Activated CD4-positive, alpha-beta T cell treated with anti-CD3 and anti-CD28 coated beads, Interleukin-2, amount 50 U/mL, for 24 hours (primary cell): ENCODE data around the gene TMEM255B.

ENCODE experiments used
- DNase-seq, 2 donors: peaks; one replicate each; pipeline ENCODE4 v3.0.0-alpha.2; 2020; ENCODE audit warnings: low read depth in 1 of 2, low spot score in 1 of 2

TMEM255B gene

DNA sequence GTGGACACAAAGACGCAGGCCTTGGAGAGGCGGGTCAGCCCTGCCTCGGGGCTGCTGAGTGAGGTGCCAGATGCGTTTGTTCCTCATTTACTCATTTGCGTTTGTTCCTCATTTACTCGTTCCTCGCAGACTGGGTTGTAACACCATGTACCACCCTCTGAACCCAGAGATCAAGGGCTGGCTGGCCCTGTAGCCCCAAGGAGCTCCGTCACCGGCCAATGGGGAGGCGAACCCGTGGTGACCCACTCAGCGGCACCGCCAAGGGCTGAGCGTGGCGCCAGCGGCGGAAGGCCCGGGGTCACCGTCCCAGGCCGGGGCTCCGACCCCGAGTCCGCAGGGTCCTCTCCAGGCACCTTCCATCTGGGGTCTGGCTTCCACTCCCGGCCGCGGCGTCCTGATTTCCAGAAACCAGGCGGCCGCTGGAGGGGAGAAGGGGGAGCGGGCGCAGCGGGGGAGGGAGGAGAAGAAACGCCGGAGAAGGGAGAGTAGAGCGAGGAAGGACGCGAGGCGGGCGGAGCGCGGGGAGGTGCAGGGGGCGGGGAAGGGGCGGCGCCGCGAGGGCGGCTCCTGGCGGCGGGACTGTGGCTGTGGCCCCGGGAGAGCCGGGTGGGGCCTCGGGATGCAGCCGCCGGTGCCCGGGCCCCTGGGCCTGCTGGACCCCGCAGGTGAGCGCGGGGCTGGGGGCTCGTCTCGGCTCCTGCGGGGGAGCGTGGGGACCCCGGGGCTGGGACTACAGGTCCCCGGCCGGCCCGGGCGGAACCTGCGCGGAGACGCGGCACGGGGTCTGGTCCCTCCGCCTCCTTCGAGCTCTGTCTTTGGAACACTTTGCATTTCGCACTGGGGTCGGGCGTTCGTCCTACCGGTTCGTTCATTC is at the start of gene TMEM255B:
Gene TMEM255B (plus strand): TSS at position 576 of the 874 bp plus-strand sequence. CDS start 44 bp downstream, at position 620.
- DNase-seq: peak; percentile 57 to 62

DNA sequence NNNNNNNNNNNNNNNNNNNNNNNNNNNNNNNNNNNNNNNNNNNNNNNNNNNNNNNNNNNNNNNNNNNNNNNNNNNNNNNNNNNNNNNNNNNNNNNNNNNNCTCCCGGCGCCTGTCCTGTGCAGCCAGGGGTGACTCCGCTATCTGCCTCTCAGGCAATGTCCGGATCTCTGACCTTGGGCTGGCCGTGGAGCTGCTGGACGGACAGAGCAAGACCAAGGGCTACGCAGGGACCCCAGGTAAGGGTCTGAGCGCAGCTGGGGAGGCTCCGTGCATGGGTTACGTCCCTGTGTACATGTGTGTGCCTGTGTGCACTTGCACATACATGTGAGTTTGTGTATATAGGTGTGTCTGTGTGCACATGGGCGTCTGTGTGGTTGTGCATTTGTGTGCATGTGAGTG is 36.1 kb upstream of the TMEM255B start:
- no peak for DNase-seq

GRCh38 chr13:113723410-113724015 is 35.5 kb upstream of the TMEM255B start:
- DNase-seq: no peak

DNA sequence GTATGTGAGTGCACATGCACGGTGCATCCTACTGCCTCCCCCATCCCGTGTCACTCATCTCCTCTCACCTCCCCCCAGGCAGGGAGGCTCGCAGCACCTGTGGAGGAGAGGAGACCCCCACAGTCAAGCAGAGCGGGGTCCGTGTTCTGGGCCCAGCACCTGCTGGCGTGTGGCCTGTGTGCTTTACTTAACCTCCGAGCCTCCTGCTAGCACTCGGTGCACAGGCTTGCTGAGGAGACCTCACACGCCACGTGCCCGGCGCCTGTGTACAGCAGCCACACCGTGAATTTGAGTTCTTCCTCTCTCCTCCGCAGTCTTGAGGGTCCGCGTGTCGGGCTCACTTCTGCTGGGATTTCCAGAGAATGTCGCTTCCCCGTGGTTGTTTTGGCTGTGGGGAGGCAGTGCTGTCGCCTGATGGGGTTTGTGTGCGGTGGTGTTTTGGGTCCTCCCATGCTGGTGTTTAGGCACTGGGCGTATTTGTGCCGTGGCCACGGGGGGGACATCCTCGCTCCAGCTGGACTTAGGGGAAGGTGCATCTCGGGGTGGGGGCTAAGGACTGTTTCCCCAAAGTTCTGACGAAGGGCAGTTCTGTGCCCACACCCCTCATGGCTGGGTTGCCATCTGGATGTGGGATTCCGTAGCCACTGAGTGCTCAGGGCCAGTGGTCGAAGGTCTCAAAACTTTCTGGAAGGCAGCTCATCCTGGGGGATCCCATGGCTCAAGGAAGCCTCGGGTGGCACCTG is 34.8 kb upstream of the TMEM255B start:
- DNase-seq: no peak

GRCh38 chr13:113724780-113725315 is 34.2 kb upstream of the TMEM255B start:
- DNase-seq: peak; percentile 84 to 85

DNA sequence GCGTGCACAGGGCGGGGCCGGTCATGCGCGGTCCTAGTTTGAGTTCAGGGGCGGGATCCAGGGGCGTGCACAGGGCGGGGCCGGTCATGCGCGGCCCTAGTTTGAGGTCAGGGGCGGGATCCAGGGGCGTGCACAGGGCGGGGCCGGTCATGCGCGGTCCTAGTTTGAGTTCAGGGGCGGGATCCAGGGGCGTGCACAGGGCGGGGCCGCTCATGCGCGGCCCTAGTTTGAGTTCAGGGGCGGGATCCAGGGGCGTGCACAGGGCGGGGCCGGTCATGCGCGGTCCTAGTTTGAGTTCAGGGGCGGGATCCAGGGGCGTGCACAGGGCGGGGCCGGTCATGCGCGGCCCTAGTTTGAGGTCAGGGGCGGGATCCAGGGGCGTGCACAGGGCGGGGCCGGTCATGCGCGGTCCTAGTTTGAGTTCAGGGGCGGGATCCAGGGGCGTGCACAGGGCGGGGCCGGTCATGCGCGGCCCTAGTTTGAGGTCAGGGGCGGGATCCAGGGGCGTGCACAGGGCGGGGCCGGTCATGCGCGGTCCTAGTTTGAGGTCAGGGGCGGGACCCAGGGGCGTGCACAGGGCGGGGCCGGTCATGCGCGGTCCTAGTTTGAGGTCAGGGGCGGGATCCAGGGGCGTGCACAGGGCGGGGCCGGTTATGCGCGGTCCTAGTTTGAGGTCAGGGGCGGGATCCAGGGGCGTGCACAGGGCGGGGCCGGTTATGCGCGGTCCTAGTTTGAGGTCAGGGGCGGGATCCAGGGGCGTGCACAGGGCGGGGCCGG is 33.5 kb upstream of the TMEM255B start:
- peak; percentile 42 to 51 for DNase-seq

DNA sequence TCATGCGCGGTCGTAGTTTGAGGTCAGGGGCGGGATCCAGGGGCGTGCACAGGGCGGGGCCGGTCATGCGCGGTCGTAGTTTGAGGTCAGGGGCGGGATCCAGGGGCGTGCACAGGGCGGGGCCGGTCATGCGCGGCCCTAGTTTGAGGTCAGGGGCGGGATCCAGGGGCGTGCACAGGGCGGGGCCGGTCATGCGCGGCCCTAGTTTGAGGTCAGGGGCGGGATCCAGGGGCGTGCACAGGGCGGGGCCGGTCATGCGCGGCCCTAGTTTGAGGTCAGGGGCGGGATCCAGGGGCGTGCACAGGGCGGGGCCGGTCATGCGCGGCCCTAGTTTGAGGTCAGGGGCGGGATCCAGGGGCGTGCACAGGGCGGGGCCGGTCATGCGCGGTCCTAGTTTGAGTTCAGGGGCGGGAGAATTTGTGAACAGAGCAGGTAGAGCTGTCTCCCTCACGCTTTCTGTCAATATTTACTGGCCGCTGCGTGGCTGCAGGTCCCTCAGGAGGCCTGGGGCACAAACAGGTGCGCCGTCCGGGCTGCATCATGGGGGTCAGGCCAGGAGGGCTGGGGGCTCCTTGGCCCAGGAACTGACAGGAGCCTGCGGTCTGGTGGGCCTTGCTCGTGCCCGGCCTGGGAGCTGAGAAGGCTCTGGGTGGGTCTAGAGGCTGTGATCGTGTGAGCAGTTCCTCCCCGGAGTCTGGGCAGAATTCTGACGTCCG is 32.8 kb upstream of the TMEM255B start:
- DNase-seq: peak in 1 of 2 donors; percentile 25

GRCh38 chr13:113726961-113727411 is 32.0 kb upstream of the TMEM255B start:
- DNase-seq: no peak

DNA sequence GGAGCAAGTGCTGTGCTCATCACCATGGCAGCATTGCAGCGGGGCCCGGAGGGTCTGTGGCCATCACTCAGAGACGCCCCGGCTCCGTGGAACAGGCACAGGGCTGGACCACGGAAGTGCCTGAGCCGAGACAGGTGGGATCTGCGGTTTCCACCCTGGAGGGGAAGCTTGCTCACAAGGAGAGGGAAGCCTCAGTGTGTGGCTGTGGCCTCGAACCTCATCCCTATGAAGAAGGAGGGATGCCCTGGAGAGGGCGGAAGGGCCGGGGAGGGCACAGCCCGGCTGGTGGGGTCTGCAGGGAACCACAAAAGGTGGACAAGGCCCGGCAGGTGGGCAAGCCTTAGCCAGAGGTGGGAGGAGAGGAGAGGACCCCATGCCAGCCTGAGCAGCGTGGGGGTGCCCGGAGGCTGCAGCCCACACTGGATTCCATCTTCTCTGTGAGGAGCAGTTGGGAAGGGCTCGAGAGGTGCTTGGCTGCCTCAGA is 30.4 kb upstream of the TMEM255B start:
- no peak for DNase-seq

- DNase-seq: no peak
Measured at GRCh38 chr13:113729187-113730019, 29.6 kb upstream of the TMEM255B start.

DNA sequence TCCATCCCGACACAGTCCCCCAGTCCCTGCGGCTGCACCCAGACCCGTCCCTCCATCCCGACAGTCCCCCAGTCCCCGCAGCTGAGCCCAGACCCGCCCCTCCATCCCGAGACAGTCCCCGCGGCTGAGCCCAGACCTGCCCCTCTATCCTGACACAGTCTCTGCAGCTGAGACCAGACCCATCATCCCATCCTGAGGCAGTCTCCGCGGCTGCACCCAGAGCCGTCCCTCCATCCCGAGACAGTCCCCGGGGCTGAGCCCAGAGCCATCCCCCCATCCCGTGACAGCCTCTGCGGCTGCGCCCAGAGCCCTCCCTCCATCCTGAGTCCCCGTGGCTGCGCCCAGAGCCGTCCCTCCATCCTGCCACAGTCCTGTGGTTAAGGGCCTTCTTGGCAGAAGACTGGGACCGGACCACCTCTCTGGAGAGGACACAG is 28.8 kb upstream of the TMEM255B start:
- DNase-seq: no peak

DNA sequence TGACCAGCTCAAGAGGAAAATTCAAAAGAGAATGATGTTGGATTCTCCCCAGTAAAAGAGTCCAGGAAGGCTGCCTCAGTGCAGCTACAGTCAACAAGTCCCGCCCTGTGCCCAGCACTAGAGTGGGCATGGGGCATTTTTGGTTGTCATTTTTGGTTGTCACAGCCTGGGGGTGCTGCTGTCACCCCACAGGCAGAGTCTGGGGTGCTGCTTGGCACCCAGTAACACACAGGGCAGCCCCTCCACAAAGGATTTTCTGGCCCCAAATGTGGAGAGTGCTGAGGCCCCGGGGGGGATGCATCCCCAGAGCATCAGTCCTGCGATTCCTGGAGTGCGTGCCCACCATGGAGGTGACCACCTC is 28.2 kb upstream of the TMEM255B start:
- DNase-seq: no peak

DNA sequence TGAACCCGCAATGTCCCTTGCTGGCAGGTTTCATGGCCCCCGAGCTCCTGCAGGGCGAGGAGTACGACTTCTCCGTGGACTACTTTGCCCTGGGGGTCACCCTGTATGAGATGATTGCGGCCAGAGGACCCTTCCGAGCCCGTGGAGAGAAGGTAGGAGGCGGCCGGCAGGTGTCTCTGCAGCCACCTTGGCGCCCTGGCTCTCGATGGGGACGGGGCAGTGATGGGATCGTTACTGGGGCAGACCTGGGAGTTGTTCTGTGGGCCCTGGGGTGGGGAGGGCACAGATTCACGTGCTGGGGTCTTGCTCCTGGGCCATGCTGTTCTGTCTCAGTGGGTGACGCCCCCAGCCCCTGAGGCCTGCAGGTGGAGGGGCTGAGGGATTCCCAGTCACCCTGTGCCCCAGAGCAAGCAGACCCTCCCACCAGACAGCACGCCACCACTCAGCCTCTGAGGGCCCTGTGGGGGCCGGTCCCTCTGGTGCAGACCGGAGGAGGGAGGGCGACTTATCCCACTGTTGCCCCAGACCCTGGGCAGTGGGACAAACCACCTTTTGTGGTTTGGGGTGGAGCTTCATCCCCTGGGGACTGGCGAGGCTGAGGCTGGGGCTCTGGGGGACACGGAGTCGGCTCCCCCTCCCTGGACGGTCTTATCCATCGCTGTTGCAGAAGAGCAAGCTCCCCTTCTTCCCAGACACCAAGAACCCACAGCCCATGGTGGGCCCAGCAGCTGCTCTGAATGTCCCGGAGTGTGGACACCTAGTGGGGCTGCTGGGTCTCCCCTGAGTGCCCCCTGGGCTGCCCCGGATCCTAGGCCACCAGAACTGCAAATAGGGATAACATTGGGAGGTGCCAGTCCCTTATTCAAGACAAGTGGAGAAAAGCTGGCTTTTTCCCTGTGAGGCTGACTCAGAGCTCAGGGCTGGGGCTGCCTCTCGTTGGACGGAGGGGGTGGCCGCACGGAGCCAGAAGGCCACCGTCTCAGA is 27.5 kb upstream of the TMEM255B start:
- no peak for DNase-seq

GRCh38 chr13:113732176-113732960 is 26.7 kb upstream of the TMEM255B start:
- no peak for DNase-seq

- DNase-seq: no peak
Measured at GRCh38 chr13:113732961-113733950, 25.8 kb upstream of the TMEM255B start.
